Mesodermal cell (in vitro differentiated cells): ENCODE results near the gene GET3.

Source experiments
- H3K27ac ChIP-seq: 2 replicates; pipeline ENCODE4 v1.7.0; 2013; ENCODE audit warnings: mild to moderate bottlenecking, low read depth, low read length, moderate library complexity; ENCODE audit not compliant: severe bottlenecking
- H3K36me3 ChIP-seq: 2 replicates; pipeline ENCODE4 v1.7.1; 2013; ENCODE audit warnings: mild to moderate bottlenecking, low read length, moderate library complexity; ENCODE audit not compliant: control insufficient read depth, insufficient read depth
- H3K4me1 ChIP-seq: one replicate; pipeline ENCODE4 v1.7.1; 2013; ENCODE audit warnings: mild to moderate bottlenecking, low read length; ENCODE audit not compliant: insufficient read depth, control insufficient read depth, poor library complexity, severe bottlenecking
- H3K4me3 ChIP-seq: 2 replicates; pipeline ENCODE4 v1.7.0; 2013; ENCODE audit warnings: low read length, control low read depth, mild to moderate bottlenecking; ENCODE audit not compliant: insufficient read depth, poor library complexity, severe bottlenecking; ENCODE audit errors: extremely low read depth
- H3K9me3 ChIP-seq: 2 replicates; pipeline ENCODE4 v1.7.1; 2013; ENCODE audit warnings: mild to moderate bottlenecking, low read length, moderate library complexity; ENCODE audit not compliant: control insufficient read depth
- WGBS, 2 experiments: methylation state at CpG; one replicate each; pipeline ENCODE4 v1.1.5; 2013; ENCODE audit warnings: missing lambda C conversion rate in 2 of 2; ENCODE audit not compliant: insufficient coverage in 2 of 2; 5-methylcytosine and 5-hydroxymethylcytosine counted together

Gene GET3

GRCh38 chr19:12752056-12752781 is 14.9 kb downstream of the GET3 start:
- Histone ChIP-seq H3K4me1 (no peaks in the 10 kb centered on the region), H3K27ac (no peak overlapping the region), H3K4me3 (no peak overlapping the region), H3K9me3 (peaks cover 3% of the 10 kb centered on the region), H3K36me3 (peaks cover 15% of the 10 kb centered on the region)
- WGBS, 2 experiments: 65 to 70% methylated on average over 10 to 21 of the region's 23 CpGs

GRCh38 chr19:12754465-12755196 is 17.3 kb downstream of the GET3 start:
- Histone ChIP-seq H3K27ac (no peak overlapping the region), H3K4me3 (no peak overlapping the region), H3K36me3 (no peaks in the 10 kb centered on the region), H3K9me3 (no peaks in the 10 kb centered on the region), H3K4me1 (no peaks in the 10 kb centered on the region)
- WGBS, 2 experiments: 91 to 94% methylated on average over 22 to 50 of the region's 50 CpGs

- 92 to 94% methylated on average over 17 to 19 of the region's 19 CpGs for WGBS, 2 experiments
Measured at GRCh38 chr19:12756150-12756883, 19.0 kb downstream of the GET3 start.

GRCh38 chr19:12757544-12758274 is 20.4 kb downstream of the GET3 start:
- Histone ChIP-seq H3K4me3 (peak overlapping the region; percentile 25), H3K9me3 (no peaks in the 10 kb centered on the region), H3K36me3 (no peaks in the 10 kb centered on the region), H3K27ac (no peak overlapping the region), H3K4me1 (no peaks in the 10 kb centered on the region)
- 13 to 14% methylated on average over 44 to 50 of the region's 60 CpGs for WGBS, 2 experiments

More at GRCh38 chr19:12756150-12756883, 19.0 kb downstream of the GET3 start:
- Histone ChIP-seq H3K9me3 (no peaks in the 10 kb centered on the region), H3K4me3 (no peak overlapping the region), H3K36me3 (no peaks in the 10 kb centered on the region), H3K27ac (no peak overlapping the region), H3K4me1 (no peaks in the 10 kb centered on the region)

- peaks cover 4% of the 10 kb centered on the region for H3K36me3 ChIP-seq
Measured at GRCh38 chr19:12759686-12760085, 22.4 kb downstream of the GET3 start.

GRCh38 chr19:12763100-12763499 is 25.8 kb downstream of the GET3 start:
- Histone ChIP-seq H3K27ac (no peak overlapping the region), H3K9me3 (no peaks in the 10 kb centered on the region), H3K4me3 (no peak overlapping the region), H3K4me1 (no peaks in the 10 kb centered on the region), H3K36me3 (peaks cover 4% of the 10 kb centered on the region)
- WGBS, 2 experiments: 96 to 100% methylated on average over 4 to 9 of the region's 11 CpGs

More at GRCh38 chr19:12759686-12760085, 22.4 kb downstream of the GET3 start:
- WGBS, 2 experiments: no CpG with 5 or more reads among the region's 6 CpGs
- Histone ChIP-seq H3K4me3 (no peak overlapping the region), H3K9me3 (no peaks in the 10 kb centered on the region), H3K4me1 (no peaks in the 10 kb centered on the region), H3K27ac (no peak overlapping the region)

GRCh38 chr19:12764698-12765097 is 27.4 kb downstream of the GET3 start:
- Histone ChIP-seq H3K36me3 (peaks cover 4% of the 10 kb centered on the region), H3K4me3 (no peak overlapping the region), H3K27ac (no peak overlapping the region), H3K4me1 (no peaks in the 10 kb centered on the region), H3K9me3 (no peaks in the 10 kb centered on the region)
- 97 to 99% methylated on average over 16 of the region's 16 CpGs for WGBS, 2 experiments

GRCh38 chr19:12766051-12766521 is 28.8 kb downstream of the GET3 start:
- no peaks in the 10 kb centered on the region for H3K9me3 ChIP-seq
- WGBS, 2 experiments: 5 to 6% methylated on average over 21 to 30 of the region's 30 CpGs
- peak overlapping the region; percentile 57 for H3K27ac ChIP-seq

GRCh38 chr19:12767150-12767549 is 29.9 kb downstream of the GET3 start:
- H3K9me3 ChIP-seq: no peaks in the 10 kb centered on the region
- H3K36me3 ChIP-seq: peaks cover 4% of the 10 kb centered on the region
- no peaks in the 10 kb centered on the region for H3K4me1 ChIP-seq
- H3K4me3 ChIP-seq: no peak overlapping the region
- 88 to 90% methylated on average over 9 to 11 of the region's 11 CpGs for WGBS, 2 experiments
- H3K27ac ChIP-seq: no peak overlapping the region

More at GRCh38 chr19:12766051-12766521, 28.8 kb downstream of the GET3 start:
- H3K36me3 ChIP-seq: peaks cover 4% of the 10 kb centered on the region
- peak overlapping the region; percentile 37 for H3K4me3 ChIP-seq
- H3K4me1 ChIP-seq: no peaks in the 10 kb centered on the region

GRCh38 chr19:12767666-12768065 is 30.4 kb downstream of the GET3 start:
- no peak overlapping the region for H3K4me3 ChIP-seq
- 94 to 98% methylated on average over 10 to 13 of the region's 15 CpGs for WGBS, 2 experiments

More at GRCh38 chr19:12767666-12768065, 30.4 kb downstream of the GET3 start:
- H3K4me1 ChIP-seq: peaks cover 4% of the 10 kb centered on the region
- no peaks in the 10 kb centered on the region for H3K9me3 ChIP-seq
- peaks cover 4% of the 10 kb centered on the region for H3K36me3 ChIP-seq
- no peak overlapping the region for H3K27ac ChIP-seq
